A549 treated with dexamethasone at 1 μM for 4 hours (cell line): ENCODE data around the gene PLAAT1. TPM values are rescaled to one million over a fixed set of nuclear protein-coding genes. Genes with fewer than 3 reads are reported as not detected.

ENCODE experiments used
- total RNA-seq: library from RNA; stranded (reverse); fragments of 200-300 nt; extraction: Qiagen RNA extraction; gene quantifications from 5 replicates; pipeline ENCODE4 v1.2.3, GENCODE V29; 2022

The PLAAT1 gene
- 0.09 to 0.16 TPM in 2 of 5 replicates, not detected in the others for total RNA-seq

GRCh38 chr3:193240850-193241706 lies at the start of gene PLAAT1:
Gene PLAAT1, plus strand, starts transcription at chr3:193241222. Its CDS starts 14,429 bp downstream, at chr3:193255651.

Other genes starting within 250 kb of the PLAAT1 start
- gene ATP13A5, start 137.5 kb downstream of the PLAAT1 start, total RNA-seq, result not detected in 5 replicates